Measurements from ENCODE around the gene GZF1. TPM values are rescaled to one million over a fixed set of nuclear protein-coding genes. Genes with fewer than 3 reads are reported as not detected.

Gene GZF1
- total RNA-seq, 1 donor from 2014 or later, result 28.3 TPM

- DNase-seq, result no peak
- H3K4me1 Mint-ChIP-seq (ENCODE audit: low read depth, unreplicated experiment), result no peaks in the 10 kb centered on the region
Measured at GRCh38 chr20:23326774-23327173, 35.2 kb upstream of the GZF1 start.

GRCh38 chr20:23327617-23328333 is 34.2 kb upstream of the GZF1 start:
- no peak for DNase-seq
- no peaks in the 10 kb centered on the region for H3K9me3 Mint-ChIP-seq (ENCODE audit: unreplicated experiment)

More at GRCh38 chr20:23326774-23327173, 35.2 kb upstream of the GZF1 start:
- Mint-ChIP-seq H3K27me3 (ENCODE audit: unreplicated experiment) (peaks cover 4% of the 10 kb centered on the region), H3K36me3 (ENCODE audit: unreplicated experiment) (no peaks in the 10 kb centered on the region), H3K27ac (ENCODE audit: unreplicated experiment) (no peak overlapping the region), H3K9me3 (ENCODE audit: unreplicated experiment) (no peaks in the 10 kb centered on the region), H3K4me3 (ENCODE audit: unreplicated experiment) (no peak overlapping the region)
- no peak for TF ChIP-seq CTCF (IDR thresholded peaks at IDR 0.05; ENCODE audit: partially characterized antibody, unreplicated experiment)

GRCh38 chr20:23331450-23332350 is 30.3 kb upstream of the GZF1 start:
- H3K4me3 Mint-ChIP-seq (ENCODE audit: unreplicated experiment), result no peak overlapping the region
- H3K36me3 Mint-ChIP-seq (ENCODE audit: unreplicated experiment), result no peaks in the 10 kb centered on the region
- peaks cover 1% of the 10 kb centered on the region for H3K9me3 Mint-ChIP-seq (ENCODE audit: unreplicated experiment)
- H3K27me3 Mint-ChIP-seq (ENCODE audit: unreplicated experiment), result peaks cover 8% of the 10 kb centered on the region
- no peak overlapping the region for H3K27ac Mint-ChIP-seq (ENCODE audit: unreplicated experiment)
- H3K4me1 Mint-ChIP-seq (ENCODE audit: low read depth, unreplicated experiment), result no peaks in the 10 kb centered on the region
- TF ChIP-seq CTCF (IDR thresholded peaks at IDR 0.05; ENCODE audit: partially characterized antibody, unreplicated experiment), result no peak
- DNase-seq, result no peak

More at GRCh38 chr20:23327617-23328333, 34.2 kb upstream of the GZF1 start:
- no peaks in the 10 kb centered on the region for H3K36me3 Mint-ChIP-seq (ENCODE audit: unreplicated experiment)
- no peak overlapping the region for H3K27ac Mint-ChIP-seq (ENCODE audit: unreplicated experiment)
- H3K4me3 Mint-ChIP-seq (ENCODE audit: unreplicated experiment), result no peak overlapping the region
- no peaks in the 10 kb centered on the region for H3K4me1 Mint-ChIP-seq (ENCODE audit: low read depth, unreplicated experiment)
- no peak for TF ChIP-seq CTCF (IDR thresholded peaks at IDR 0.05; ENCODE audit: partially characterized antibody, unreplicated experiment)
- H3K27me3 Mint-ChIP-seq (ENCODE audit: unreplicated experiment), result peaks cover 4% of the 10 kb centered on the region

- no peaks in the 10 kb centered on the region for H3K36me3 Mint-ChIP-seq (ENCODE audit: unreplicated experiment)
- H3K27ac Mint-ChIP-seq (ENCODE audit: unreplicated experiment), result no peak overlapping the region
- H3K27me3 Mint-ChIP-seq (ENCODE audit: unreplicated experiment), result peaks cover 8% of the 10 kb centered on the region
- DNase-seq, result no peak
- H3K4me3 Mint-ChIP-seq (ENCODE audit: unreplicated experiment), result no peak overlapping the region
- peaks cover 1% of the 10 kb centered on the region for H3K9me3 Mint-ChIP-seq (ENCODE audit: unreplicated experiment)
- no peaks in the 10 kb centered on the region for H3K4me1 Mint-ChIP-seq (ENCODE audit: low read depth, unreplicated experiment)
- TF ChIP-seq CTCF (IDR thresholded peaks at IDR 0.05; ENCODE audit: partially characterized antibody, unreplicated experiment), result no peak
Measured at GRCh38 chr20:23332467-23332866, 29.5 kb upstream of the GZF1 start.

Data from glutamatergic neuron (in vitro differentiated cells).